Heart left ventricle (tissue), 16 donors: ENCODE measurements around the gene SMIM5. TPM values are rescaled to one million over a fixed set of nuclear protein-coding genes. Genes with fewer than 3 reads are reported as not detected.
A peak's percentile ranks its signal among the peaks of the same experiment; 100 is the strongest.

Source experiments
- ATAC-seq, 4 donors: fragments of 200-7000 bp; cut with Tn5 transposase; one replicate each; pipeline ENCODE4 v1.9.1; 2020 to 2022; ENCODE audit warnings: moderate library complexity in 4 of 4, mild to moderate bottlenecking in 3 of 4, moderate number of reproducible peaks in 1 of 4
- DNase-seq, 5 donors: peaks; one replicate each; pipeline ENCODE4 v3.0.0-alpha.2; 2020
- H3K27ac ChIP-seq, 12 donors: fragments of 200-600 bp; sonication (generic) in 4 of 12; one replicate each; pipeline versions ENCODE4 v1.5.0 to v1.8.0; 2016 to 2022; ENCODE audit warnings: mild to moderate bottlenecking in 2 of 12
- H3K27me3 ChIP-seq, 9 donors: fragments of 200-600 bp; sonication (generic) in 2 of 9; one replicate each; pipeline versions ENCODE4 v1.5.1 to v1.8.0; 2016 to 2022; ENCODE audit warnings: mild to moderate bottlenecking in 3 of 9
- H3K36me3 ChIP-seq, 9 donors: fragments of 200-600 bp; sonication (generic) in 2 of 9; one replicate each; pipeline versions ENCODE4 v1.5.0 to v1.8.0; 2018 to 2022; ENCODE audit warnings: mild to moderate bottlenecking in 2 of 9
- H3K4me1 ChIP-seq, 12 donors: fragments of 200-600 bp; sonication (generic) in 4 of 12; one replicate each; pipeline versions ENCODE4 v1.5.0 to v1.8.0; 2016 to 2022; ENCODE audit warnings: mild to moderate bottlenecking in 3 of 12
- H3K4me3 ChIP-seq, 12 donors: fragments of 200-600 bp; sonication (generic) in 4 of 12; one replicate each; pipeline versions ENCODE4 v1.5.0 to v1.8.0; 2017 to 2022; ENCODE audit warnings: mild to moderate bottlenecking in 9 of 12, moderate library complexity in 4 of 12
- H3K9me3 ChIP-seq, 12 donors: fragments of 200-600 bp; sonication (generic) in 4 of 12; one replicate each; pipeline versions ENCODE4 v1.5.0 to v1.8.0; 2016 to 2022; ENCODE audit warnings: mild to moderate bottlenecking in 1 of 12
- CTCF ChIP-seq, 12 donors: fragments of 200-600 bp; sonication (generic) in 4 of 12; IDR thresholded peaks; one replicate each; pipeline versions ENCODE4 v1.5.0 to v1.8.0; 2018 to 2022; ENCODE audit warnings: antibody characterized with exemption in 12 of 12, mild to moderate bottlenecking in 5 of 12
- POLR2A ChIP-seq, 2 donors: fragments of 450-650 bp; IDR thresholded peaks; one replicate each; pipeline ENCODE4 v1.6.1; 2017; ENCODE audit warnings: antibody characterized with exemption in 2 of 2, mild to moderate bottlenecking in 2 of 2, moderate library complexity in 2 of 2
- WGBS, 4 donors: extraction: QIAGEN DNeasy Blood & Tissue Kit in 2 of 4; methylation state at CpG; one replicate each; pipeline versions ENCODE4 v1.1.5 to v1.1.7; 2013 to 2018; 5-methylcytosine and 5-hydroxymethylcytosine counted together
- intact Hi-C, 10 donors: fragments of 100-400 bp; cut with DNase I; formaldehyde crosslinking; loops; one replicate each; pipeline versions ENCODE4 v1.11.1 to v1.14.2; 2022
- polyA plus RNA-seq, 2 donors: library from polyadenylated mRNA; stranded (reverse); fragments of 200-250 nt; gene quantifications; one replicate each; pipeline ENCODE4 v1.2.3, GENCODE V29; 2013
- total RNA-seq, 9 donors: library from RNA; depleted of rRNA in 2 of 9; stranded (reverse); fragments of >200 nt in 2 of 9; fragmentation: NEBNext Ultra II Directional in 3 of 9; extraction: Animal tissue kit (Norgen Biotek cat#: 25700) in 3 of 9; gene quantifications; one replicate each; pipeline versions ENCODE4 v1.1.0 to v1.2.4, GENCODE V29; 2016 to 2023
- donor health status: ischemic (EF 13 %, LVEDD 7.1; RV severe dilation, severe dysfunction).
- donor health status: healthy with polysubstance abuse.
- donor health status: DM: no; HTN: yes; CAD: no.
- donor health status: DM: no; HTN: no; CAD: no.
- donor health status: ischemic (EF 25% LVEDD 6.9; RV normal size, moderate dysfunction).
- donor health status: ischemic (EF 25% LVEDD 5.7; RV mildly dilated, moderate dysfunction).
- donor health status: healthy.
- donor health status: DM: yes; HTN: yes; CAD: no.
- donor health status: ischemic (EF 35%, LVEDD 5.7; RV mildly dilated, moderate dysfunction).
- donor health status: nonischemic (EF 11% LVEDD 7.7; RV severe dilation, severe dysfunction).
- donor health status: DM: yes; HTN: yes; CAD: no.
- donor health status: PGD.
- donor health status: ischemic (EF 29% LVEDD 5.4; RV normal size, mild dysfunction).
- donor health status: nonischemic (EF 23%, LVEDD 6.1; RV moderate dilation, normal function).

SMIM5 gene
- total and polyA plus RNA-seq, 11 donors, result 1.8 to 18.2 (median 6.8) TPM

- no peak overlapping the region for H3K4me3 ChIP-seq
- DNase-seq (peak in 1 of 5 donors; percentile 54), ATAC-seq (no peak)
- no peak overlapping the region for H3K27ac ChIP-seq
- TF ChIP-seq POLR2A (IDR thresholded peaks at IDR 0.05) (no peak), CTCF (IDR thresholded peaks at IDR 0.05) (no peak)
- intact Hi-C loops, result no loop called here
- WGBS, 4 donors, result 90 to 98% (median 92%) methylated on average over 13 to 27 of the region's 27 CpGs
- no peaks in the 10 kb centered on the region for H3K9me3 ChIP-seq
- no peaks in the 10 kb centered on the region for H3K4me1 ChIP-seq
- H3K27me3 ChIP-seq, result no peaks in the 10 kb centered on the region
- H3K36me3 ChIP-seq, result peaks cover 0 to 79% (median 47%) of the 10 kb centered on the region in 9 donors
Measured at GRCh38 chr17:75612906-75613626, 20.2 kb upstream of the SMIM5 start.

- DNase-seq (peak in 1 of 5 donors; percentile 54), ATAC-seq (no peak)
- no peak for TF ChIP-seq POLR2A (IDR thresholded peaks at IDR 0.05)
- no peak for TF ChIP-seq CTCF (IDR thresholded peaks at IDR 0.05)
- peaks cover 0 to 88% (median 56%) of the 10 kb centered on the region in 9 donors for H3K36me3 ChIP-seq
- H3K4me3 ChIP-seq, result no peak overlapping the region
- H3K27ac ChIP-seq, result no peak overlapping the region
- intact Hi-C loops, result no loop called here
- no peaks in the 10 kb centered on the region for H3K4me1 ChIP-seq
- H3K9me3 ChIP-seq, result no peaks in the 10 kb centered on the region
- H3K27me3 ChIP-seq, result no peaks in the 10 kb centered on the region
- WGBS, 4 donors, result 90 to 95% (median 93%) methylated on average over 8 to 12 of the region's 12 CpGs
Measured at GRCh38 chr17:75614006-75614405, 19.2 kb upstream of the SMIM5 start.

- ATAC-seq, result no peak
- H3K27me3 ChIP-seq, result no peaks in the 10 kb centered on the region
- H3K4me1 ChIP-seq, result no peaks in the 10 kb centered on the region
- WGBS, 4 donors, result 92 to 94% (median 93%) methylated on average over 12 to 19 of the region's 19 CpGs
- H3K9me3 ChIP-seq, result no peaks in the 10 kb centered on the region
- intact Hi-C loops, result no loop called here
- no peak for TF ChIP-seq POLR2A (IDR thresholded peaks at IDR 0.05)
- no peak for TF ChIP-seq CTCF (IDR thresholded peaks at IDR 0.05)
- H3K27ac ChIP-seq, result no peak overlapping the region
- H3K4me3 ChIP-seq, result no peak overlapping the region
- peak in 1 of 5 donors; percentile 47 for DNase-seq
- H3K36me3 ChIP-seq, result peaks cover 0 to 95% (median 63%) of the 10 kb centered on the region in 9 donors
Measured at GRCh38 chr17:75614556-75615270, 18.5 kb upstream of the SMIM5 start.

DNA sequence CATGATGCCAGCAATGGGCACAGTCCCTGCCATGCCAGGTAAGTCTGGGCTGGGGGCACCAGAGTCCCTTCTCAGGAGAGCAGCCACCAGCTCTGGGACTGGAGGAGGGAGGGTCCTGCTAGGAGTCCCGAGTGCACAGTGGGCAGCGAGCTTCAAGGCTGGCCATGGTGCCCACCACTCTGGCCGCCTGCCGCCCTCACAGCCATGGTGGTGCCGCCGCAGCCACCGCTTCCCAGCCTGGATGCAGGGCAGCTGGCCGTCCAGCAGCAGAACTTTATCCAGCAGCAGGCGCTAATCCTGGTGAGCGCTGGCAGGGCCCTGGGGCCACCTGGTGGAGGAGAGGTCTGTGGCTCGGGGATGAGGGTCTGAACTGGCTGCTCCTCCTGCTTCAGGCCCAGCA lies 17.9 kb upstream of the SMIM5 start:
- no peak overlapping the region for H3K4me3 ChIP-seq
- H3K4me1 ChIP-seq, result no peaks in the 10 kb centered on the region
- 90 to 100% (median 95%) methylated on average over 8 to 11 of the region's 11 CpGs for WGBS, 4 donors
- intact Hi-C loops, result no loop called here
- no peaks in the 10 kb centered on the region for H3K9me3 ChIP-seq
- H3K27ac ChIP-seq, result no peak overlapping the region
- ATAC-seq (no peak), DNase-seq (peak in 1 of 5 donors; percentile 46)
- H3K36me3 ChIP-seq, result peaks cover 0 to 96% (median 69%) of the 10 kb centered on the region in 9 donors
- no peaks in the 10 kb centered on the region for H3K27me3 ChIP-seq
- TF ChIP-seq CTCF (IDR thresholded peaks at IDR 0.05) (no peak), POLR2A (IDR thresholded peaks at IDR 0.05) (no peak)
